ENCODE results near the gene NR6A1.

NR6A1 gene

DNA sequence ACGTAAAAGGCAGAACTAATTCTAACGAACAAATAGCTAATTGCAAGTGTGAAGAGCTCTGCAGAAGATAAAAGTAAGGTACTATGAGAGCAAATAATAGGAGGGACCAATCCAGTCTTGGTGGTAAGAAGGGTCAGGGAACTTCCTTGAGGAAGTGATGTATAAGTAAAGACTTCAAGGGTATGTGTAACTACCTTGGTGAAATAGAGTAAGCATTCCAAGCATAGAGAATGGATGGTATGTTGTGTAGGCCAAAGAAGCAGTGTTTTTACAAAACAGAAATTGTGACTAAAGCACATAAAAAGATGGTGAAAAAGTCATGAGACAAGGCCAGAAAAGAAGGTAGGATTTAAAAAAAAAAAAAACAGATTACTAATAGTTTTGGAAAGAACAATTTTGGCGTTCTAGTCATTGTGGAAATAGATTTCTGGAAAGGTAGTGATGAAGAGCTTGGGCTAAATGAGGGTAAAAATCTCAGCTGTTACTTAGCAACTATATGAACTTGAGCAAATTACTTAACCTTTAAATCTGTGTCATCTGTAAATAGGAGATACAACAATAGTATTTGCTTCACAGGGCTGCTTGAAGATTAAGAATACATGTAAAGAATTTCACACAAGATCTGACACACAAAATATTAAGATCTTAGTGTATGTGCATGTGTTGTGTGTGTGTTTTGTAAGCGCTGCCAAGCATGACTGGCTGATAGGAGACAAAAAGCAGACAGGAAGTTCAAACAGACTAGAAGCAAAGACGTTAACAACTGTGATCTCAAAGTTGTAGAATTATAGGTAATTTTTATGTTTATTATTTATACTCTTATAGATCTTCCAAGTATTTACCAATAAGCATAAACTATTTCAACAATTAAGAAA lies 73.5 kb downstream of the NR6A1 start:
- in situ Hi-C loops (cut with HindIII; ENCODE audit: low sequenced_read_pairs) = no loop called here
- no peak for TF ChIP-seq CTCF (IDR thresholded peaks at IDR 0.05; ENCODE audit: low read depth, low read length)
- H3K4me3 ChIP-seq (ENCODE audit: low read depth, low read length) = no peak overlapping the region
- DNase-seq (ENCODE audit: low read depth, low spot score) = peak; percentile 63

- DNase-seq (ENCODE audit: low read depth, low spot score) = peak; percentile 62
- H3K4me3 ChIP-seq (ENCODE audit: low read depth, low read length) = no peak overlapping the region
- no peak for TF ChIP-seq CTCF (IDR thresholded peaks at IDR 0.05; ENCODE audit: low read depth, low read length)
- in situ Hi-C loops (cut with HindIII; ENCODE audit: low sequenced_read_pairs) = no loop called here
Measured at GRCh38 chr9:124696101-124696500, 75.0 kb downstream of the NR6A1 start.

GRCh38 chr9:124695280-124695890 lies 75.7 kb downstream of the NR6A1 start:
- no peak for TF ChIP-seq CTCF (IDR thresholded peaks at IDR 0.05; ENCODE audit: low read depth, low read length)
- H3K4me3 ChIP-seq (ENCODE audit: low read depth, low read length) = no peak overlapping the region
- in situ Hi-C loops (cut with HindIII; ENCODE audit: low sequenced_read_pairs) = no loop called here
- DNase-seq (ENCODE audit: low read depth, low spot score) = peak; percentile 68

GRCh38 chr9:124694414-124695279 lies 76.5 kb downstream of the NR6A1 start:
- DNase-seq (ENCODE audit: low read depth, low spot score) = peak; percentile 12
- in situ Hi-C loops (cut with HindIII; ENCODE audit: low sequenced_read_pairs) = no loop called here
- no peak overlapping the region for H3K4me3 ChIP-seq (ENCODE audit: low read depth, low read length)
- no peak for TF ChIP-seq CTCF (IDR thresholded peaks at IDR 0.05; ENCODE audit: low read depth, low read length)

DNA sequence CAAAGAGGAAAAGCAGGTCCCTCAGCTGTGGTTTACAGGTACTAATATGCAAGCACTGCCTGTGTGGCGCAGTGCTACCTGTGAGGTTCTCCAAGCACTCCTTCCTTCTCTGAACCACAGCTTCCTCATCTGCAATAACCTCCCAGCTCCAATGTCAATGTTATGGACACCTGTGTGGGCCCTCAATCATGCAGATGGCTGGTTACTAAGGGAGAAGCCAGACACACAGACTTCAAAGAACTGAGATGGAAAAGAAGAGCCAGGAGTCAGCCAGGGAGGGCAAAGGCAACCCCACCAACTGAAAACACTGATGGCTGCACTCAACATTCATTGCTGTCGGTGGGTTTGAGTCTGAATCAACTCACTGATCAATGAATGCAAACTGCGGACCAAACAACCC lies 77.7 kb downstream of the NR6A1 start:
- no peak for TF ChIP-seq CTCF (IDR thresholded peaks at IDR 0.05; ENCODE audit: low read depth, low read length)
- in situ Hi-C loops (cut with HindIII; ENCODE audit: low sequenced_read_pairs) = no loop called here
- DNase-seq (ENCODE audit: low read depth, low spot score) = no peak
- no peak overlapping the region for H3K4me3 ChIP-seq (ENCODE audit: low read depth, low read length)

DNA sequence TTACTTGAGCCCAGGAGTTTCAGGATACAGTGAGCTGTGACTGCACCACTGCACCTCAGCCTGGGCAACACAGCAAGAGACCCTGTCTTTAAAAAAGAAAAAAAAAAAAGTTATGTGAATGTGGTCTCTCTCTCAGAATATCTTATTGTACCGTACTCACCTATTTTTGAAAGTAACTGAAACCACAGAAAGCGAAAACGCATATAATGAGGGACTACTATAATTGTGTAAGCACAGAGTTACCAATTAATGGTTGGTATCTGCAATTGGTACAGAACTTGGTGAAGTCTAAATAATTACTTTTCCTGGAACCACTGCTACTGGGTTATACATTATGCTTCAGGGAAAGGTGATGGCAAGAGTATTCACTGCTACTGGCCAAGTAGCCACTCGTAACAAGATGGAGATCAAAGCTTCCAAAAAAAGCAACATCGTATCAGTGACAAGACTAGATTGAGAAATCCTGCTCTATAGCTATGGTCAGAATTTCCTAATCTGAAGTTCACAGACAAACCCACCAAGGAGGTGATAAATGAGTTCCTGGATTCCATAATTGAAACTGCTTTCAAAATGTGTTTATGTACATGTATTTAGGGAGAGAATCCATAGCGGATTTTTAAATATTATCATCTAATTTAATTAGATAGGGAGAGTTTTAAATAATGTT lies 82.7 kb downstream of the NR6A1 start:
- DNase-seq (ENCODE audit: low read depth, low spot score) = no peak
- in situ Hi-C loops (cut with HindIII; ENCODE audit: low sequenced_read_pairs) = no loop called here
- no peak overlapping the region for H3K4me3 ChIP-seq (ENCODE audit: low read depth, low read length)
- no peak for TF ChIP-seq CTCF (IDR thresholded peaks at IDR 0.05; ENCODE audit: low read depth, low read length)
